ENCODE measurements around the gene RAB44. TPM values are rescaled to one million over a fixed set of nuclear protein-coding genes. Genes with fewer than 3 reads are reported as not detected.

Gene RAB44
- polyA plus RNA-seq, 3 donors, result 0.03 to 0.04 (median 0.04) TPM

DNA sequence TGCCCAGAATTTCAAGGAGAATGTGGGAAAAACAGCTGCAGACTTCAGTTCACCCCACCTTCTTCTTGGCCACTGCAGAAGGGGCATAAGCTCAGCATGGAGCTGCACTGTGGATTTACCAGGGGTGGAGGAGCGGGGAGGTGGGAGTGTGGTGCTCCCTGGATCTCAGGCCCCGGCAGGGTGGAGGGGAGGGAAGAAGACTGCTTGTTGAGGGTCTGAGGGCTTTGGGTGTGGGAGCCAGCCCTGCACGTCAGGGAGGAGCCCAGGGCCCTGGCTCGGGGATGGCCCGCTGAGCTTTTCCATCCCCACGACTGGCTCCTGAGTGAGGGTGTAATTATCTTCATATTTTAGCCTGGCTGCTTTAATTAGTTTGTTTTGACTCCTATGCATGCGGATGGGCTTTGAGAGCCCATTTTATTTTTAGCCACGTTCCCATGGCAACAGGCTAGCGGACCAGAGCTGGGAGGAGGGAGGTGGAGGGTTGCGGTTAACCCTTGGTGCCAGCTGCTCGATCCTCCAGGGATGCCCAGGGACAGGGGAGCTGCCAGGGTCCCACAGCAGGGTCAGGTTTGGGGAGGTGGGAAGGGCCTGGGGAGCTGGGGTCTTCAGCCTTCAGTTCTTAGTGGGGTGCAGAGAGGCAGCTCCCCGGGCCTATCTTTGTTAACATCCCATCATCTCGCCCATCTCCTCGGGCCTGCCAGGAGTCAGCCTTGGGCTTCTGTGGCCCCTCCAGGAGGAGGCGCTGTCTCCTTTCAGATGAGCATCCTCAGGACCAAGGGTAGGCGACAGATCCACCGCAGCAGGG lies 68.2 kb downstream of the RAB44 start:
- DNase-seq (ENCODE audit: low read depth in 3 of 3, low spot score in 2 of 3), result peak; percentile 68 to 73 (median 72)

DNA sequence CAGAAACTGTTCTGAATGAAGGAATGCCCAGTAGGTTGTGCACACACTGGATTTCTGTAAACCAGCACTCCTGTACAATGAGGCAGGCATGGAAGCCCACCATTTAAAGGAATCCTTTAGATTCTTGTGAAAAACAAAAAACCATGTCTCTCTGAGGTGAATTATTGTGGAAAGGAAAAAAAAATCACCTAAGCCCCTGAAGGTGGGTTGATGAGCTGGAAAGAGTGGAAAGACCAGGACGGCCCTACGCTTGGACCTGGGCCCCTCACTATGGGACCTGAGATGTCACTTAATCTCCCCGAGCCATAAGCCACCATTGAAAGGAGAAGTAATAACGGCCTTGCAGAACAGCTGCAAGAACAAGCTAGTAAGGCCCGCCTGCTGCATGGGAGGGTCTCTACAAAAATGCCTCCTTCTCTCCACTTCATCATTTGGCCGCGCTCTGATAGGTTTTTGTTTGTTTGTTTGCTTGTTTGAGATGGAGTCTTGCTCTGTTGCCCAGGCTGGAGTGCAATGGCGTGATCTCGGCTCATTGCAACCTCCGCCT lies 68.8 kb downstream of the RAB44 start:
- DNase-seq (ENCODE audit: low read depth in 3 of 3, low spot score in 2 of 3), result no peak

DNA sequence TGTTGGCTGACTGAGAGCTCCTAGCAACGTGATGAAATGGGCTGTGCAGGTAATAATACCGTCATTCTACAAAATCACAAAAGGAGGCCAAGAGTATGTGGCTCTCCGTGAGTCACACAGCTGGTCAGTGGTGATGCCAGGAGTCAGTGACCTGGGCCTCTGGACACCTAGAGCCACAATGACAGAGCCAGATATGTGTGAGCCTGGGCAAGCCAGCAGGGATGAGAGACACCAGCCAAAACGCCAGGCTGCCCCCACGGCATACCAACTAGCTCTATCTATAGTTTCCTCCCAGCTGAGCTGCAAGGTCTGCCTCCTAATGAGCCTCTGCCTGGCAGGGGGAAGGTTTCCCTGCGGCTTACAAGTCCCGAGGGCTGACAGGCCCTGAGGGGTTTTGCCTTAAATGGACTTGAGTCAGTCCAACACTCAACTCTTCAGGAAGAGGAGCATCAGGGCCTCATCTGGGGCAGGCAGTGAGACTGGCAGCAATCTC lies 71.6 kb downstream of the RAB44 start:
- DNase-seq (ENCODE audit: low read depth in 3 of 3, low spot score in 2 of 3), result no peak

DNA sequence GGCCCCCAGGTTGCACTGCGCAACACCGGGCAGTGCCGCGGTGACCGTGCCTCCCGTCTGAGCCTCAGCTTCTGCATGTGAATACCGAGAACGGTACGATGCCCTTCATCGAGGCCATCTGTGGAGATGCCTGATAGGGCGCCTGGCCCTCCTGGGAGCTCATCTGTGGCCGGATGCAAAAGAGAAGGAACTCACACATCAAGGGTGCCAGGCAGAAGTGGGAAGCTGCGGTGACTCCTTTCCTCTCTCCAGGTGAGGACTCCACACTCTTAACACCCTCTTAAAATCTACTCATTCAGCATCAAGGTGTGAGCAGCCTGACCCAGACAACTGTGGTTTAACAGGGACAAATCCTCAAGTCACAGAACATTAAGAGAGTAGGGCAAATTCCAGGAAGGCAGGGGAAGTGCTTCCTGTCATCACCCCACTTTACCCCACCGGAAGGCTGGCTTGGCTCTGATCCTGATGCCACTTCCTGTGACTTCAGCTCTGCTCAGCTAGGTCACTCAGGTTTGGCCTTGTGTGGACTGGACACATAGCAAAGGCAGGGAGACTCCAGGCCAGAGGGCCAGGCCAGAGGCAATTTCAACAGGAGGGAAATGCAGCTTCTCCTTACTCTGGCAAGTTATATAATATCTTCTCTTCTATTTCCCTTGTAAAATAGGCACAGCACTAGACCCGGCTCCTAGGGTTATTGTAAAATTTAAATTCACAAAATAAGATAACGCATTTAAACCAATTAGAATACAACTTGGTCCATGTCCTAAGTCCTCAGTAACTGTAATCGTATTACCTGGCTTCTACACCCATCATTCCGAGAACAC lies 72.3 kb downstream of the RAB44 start:
- no peak for DNase-seq (ENCODE audit: low read depth in 3 of 3, low spot score in 2 of 3)

DNA sequence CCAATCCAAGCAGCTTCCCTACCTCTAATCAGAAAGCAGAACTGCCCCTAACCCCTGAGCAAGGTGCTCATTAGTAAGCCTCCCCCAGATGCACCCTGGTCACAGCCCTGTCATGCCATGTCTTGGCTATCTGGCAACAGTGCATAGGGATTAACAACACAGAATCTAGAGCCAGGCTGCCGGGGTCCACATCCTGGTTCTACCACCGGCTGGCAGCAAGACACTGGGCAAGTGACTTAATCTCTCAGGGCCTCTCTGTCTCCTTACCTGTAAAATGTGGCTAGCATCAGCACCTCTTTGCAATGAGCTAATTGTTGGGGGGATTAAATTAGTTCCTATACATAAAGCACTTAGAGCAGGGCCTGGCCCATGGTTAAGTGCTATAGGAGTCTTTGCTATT lies 73.5 kb downstream of the RAB44 start:
- DNase-seq (ENCODE audit: low read depth in 3 of 3, low spot score in 2 of 3), result no peak

DNA sequence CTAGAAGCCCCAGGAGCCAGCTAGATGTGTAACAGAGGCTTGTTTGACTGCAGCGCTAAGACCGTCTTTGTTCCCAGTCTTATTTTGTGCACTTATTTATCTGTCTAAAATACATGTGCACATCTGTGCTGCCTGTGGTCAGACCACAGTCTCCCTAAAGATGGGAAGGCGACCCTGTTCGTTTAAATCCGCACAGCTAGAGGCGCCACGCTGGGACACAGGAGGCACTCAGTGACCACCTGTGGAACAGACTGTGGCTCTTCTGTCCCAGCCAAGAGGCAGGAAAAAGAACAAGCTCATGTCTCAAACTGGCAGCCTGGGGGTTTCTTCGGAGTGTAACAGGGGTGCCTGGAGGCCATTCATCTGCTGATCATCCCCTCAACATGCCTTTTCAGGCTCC lies 74.8 kb downstream of the RAB44 start:
- no peak for DNase-seq (ENCODE audit: low read depth in 3 of 3, low spot score in 2 of 3)

DNA sequence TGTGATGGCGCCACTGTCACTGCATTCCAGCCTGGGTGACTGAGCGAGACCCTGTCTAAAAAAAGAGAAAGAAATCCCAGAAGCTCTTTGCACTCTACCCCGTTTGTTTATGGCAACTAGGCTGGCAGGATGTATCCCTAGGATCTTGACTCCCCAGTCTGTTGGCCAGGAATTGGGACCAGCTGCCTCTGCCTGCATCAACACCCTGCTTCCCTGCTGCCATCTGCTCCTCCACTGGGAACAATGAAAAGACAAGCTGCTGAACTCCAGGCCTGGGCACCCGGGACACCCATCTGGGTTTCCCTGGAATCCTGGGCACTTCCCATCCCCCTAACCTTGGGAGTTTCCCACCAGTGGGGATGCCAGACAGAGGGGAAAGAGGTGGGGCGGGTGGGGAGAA lies 76.7 kb downstream of the RAB44 start:
- DNase-seq (ENCODE audit: low read depth in 3 of 3, low spot score in 2 of 3), result no peak

DNA sequence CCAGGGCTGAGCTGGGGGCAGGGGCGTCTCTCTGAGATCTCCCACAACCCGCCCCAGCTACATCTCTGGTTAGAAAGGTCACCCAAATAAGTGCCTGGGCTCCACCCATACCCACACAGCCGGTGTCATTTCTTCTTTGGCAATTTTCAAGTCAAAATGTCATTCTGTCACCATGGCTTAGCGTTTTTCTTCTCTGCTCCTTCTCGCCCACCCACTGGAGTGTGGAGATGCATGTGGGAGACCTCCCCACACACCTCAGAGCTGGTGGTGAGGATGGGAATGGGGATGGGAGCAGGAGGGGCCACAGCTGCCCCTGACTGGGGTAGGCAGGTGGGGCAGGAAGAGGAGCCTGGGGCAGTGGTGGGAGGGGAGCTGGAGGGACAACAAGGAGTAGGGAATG lies 78.5 kb downstream of the RAB44 start:
- no peak for DNase-seq (ENCODE audit: low read depth in 3 of 3, low spot score in 2 of 3)

DNA sequence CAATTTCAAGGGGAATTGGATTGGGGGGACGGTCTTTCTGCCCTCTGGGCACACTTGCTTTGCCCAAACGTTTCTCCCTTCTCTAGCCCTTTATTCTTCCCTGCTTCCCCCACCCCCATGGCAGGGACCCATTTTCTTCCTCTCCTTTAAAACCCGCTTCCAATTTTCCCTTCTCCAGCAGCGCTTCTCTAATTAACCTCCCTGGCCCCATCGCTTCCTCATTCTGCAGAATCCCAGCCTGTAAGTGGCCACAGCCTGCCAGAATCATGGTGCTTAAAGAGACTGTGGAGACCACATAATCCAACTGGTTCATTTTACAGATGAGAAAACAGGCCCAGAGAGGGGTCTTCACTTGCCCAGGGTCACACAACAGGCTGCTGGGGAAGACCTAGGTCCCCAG lies 80.2 kb downstream of the RAB44 start:
- DNase-seq (ENCODE audit: low read depth in 3 of 3, low spot score in 2 of 3), result no peak

DNA sequence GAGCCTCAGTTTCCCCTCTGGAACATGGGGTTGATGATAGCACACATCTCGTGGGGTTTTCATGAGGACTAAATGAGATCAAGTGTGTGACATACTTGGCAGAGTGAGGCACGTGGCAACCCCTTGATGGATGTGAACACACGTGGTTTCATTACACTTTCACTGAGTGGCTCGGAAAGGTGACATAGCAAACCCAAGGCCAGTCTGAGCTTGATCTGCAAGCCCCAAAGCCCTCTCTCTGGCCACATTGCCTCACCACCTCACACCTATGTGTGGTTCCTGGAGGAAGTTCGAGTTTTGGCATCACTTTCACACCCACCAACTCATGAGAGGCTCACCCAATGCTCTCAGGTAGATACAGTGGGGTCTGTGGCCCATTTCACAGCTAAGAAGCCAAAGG lies 81.6 kb downstream of the RAB44 start:
- no peak for DNase-seq (ENCODE audit: low read depth in 3 of 3, low spot score in 2 of 3)

DNA sequence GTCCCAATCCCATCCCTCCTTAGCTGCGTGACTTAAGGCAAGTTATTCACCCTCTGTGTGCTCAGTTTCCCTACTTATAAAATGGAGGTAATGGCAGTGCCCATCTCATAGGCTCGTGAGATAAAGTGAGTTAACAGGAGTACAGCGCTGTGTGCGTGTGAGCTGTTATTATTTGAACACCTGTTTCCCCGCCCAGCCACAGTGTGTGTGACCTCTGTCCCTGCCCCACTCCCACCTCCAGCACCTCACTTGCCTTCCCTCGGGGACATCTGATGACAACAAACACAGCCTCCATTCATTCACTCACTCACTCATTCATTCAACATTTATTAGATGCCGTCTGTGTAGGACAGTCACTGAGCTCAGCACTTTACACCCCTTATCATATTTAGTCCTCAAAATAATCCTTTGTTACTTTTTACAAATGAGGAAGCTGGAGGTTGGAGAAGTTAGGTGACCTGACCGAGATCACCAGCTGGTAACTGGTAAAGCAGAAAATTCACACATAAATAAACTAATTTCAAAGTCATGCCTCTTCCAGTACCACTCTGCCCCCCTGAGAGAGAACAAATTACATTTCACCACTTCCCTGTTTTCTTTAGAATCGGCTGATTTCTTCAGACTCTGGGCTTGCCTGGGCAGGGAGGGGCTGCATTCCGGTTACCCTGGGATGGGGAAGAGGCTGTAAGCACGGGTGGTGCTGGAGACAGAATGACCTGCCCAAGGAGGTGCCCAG lies 83.0 kb downstream of the RAB44 start:
- no peak for DNase-seq (ENCODE audit: low read depth in 3 of 3, low spot score in 2 of 3)

DNA sequence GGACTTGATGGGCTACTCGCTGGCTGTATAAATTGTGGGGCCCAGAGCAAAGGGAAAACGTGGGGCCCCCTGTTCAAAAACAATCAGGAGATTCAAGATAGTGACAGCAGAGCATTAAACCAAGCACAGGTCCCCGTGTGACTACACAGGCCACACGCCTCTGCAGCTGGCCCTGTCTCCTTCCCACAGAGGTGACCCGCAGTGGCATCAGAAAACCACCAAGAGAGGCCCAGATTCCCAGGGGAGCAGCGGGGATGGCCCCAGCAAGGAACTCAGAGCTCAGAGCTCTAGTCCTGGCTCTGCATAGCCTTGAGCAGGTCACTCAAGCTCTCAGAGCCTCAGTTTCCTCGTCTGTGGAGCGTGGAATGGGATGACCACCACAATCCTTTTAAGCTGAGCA lies 84.0 kb downstream of the RAB44 start:
- no peak for DNase-seq (ENCODE audit: low read depth in 3 of 3, low spot score in 2 of 3)

Other genes starting within 250 kb of the RAB44 start
- 10 to 100 TPM; 47.4 to 54.7 (median 48.5) TPM for gene STK38, start 150.3 kb upstream of the RAB44 start, polyA plus RNA-seq (ENCODE audit: insufficient read length in 3 of 3)
- gene SRSF3, start 103.5 kb upstream of the RAB44 start, polyA plus RNA-seq (ENCODE audit: insufficient read length in 3 of 3), result 100 to 1,000 TPM; 637 to 661 (median 654) TPM
- 10 to 100 TPM in 1 of 3 donors, 1 to 10 TPM in 2; 6.9 to 13.1 (median 8.5) TPM for gene CDKN1A, start 19.1 kb upstream of the RAB44 start, polyA plus RNA-seq (ENCODE audit: insufficient read length in 3 of 3)
- gene CPNE5, start 141.6 kb downstream of the RAB44 start, polyA plus RNA-seq (ENCODE audit: insufficient read length in 3 of 3), result 10 to 100 TPM; 10.1 to 12.4 (median 11.1) TPM
- 10 to 100 TPM; 53.1 to 58.2 (median 55.5) TPM for gene PPIL1, start 177.0 kb downstream of the RAB44 start, polyA plus RNA-seq (ENCODE audit: insufficient read length in 3 of 3)
- gene C6orf89, start 188.1 kb downstream of the RAB44 start, polyA plus RNA-seq (ENCODE audit: insufficient read length in 3 of 3), result 10 to 100 TPM; 46.9 to 49.8 (median 48.8) TPM

Measured in right renal cortex interstitium (tissue), 3 donors.